Muscle layer of duodenum (tissue), 2 donors: ENCODE data around the gene MED9.
"Not testable (repeated sequence)": the region's sequence is repeated elsewhere in the genome, so short reads cannot be mapped to it uniquely, and the experiment has no call there.

Experiments used
- H3K27ac ChIP-seq: one replicate; pipeline ENCODE4 v1.7.0; 2013; ENCODE audit warnings: mild to moderate bottlenecking, low read length
- H3K27me3 ChIP-seq: one replicate; pipeline ENCODE4 v1.7.0; 2013; ENCODE audit warnings: low read depth, mild to moderate bottlenecking, control low read depth, low read length
- H3K36me3 ChIP-seq, 2 donors: one replicate each; pipeline ENCODE4 v1.7.0; 2013; ENCODE audit warnings: low read length in 2 of 2, control low read depth in 1 of 2, mild to moderate bottlenecking in 1 of 2; ENCODE audit not compliant: insufficient read depth in 2 of 2, control insufficient read depth in 1 of 2
- H3K4me1 ChIP-seq, 2 donors: one replicate each; pipeline ENCODE4 v1.7.0; 2013; ENCODE audit warnings: low read length in 2 of 2, mild to moderate bottlenecking in 2 of 2, control low read depth in 1 of 2, moderate library complexity in 1 of 2; ENCODE audit not compliant: insufficient read depth in 2 of 2, control insufficient read depth in 1 of 2
- H3K4me3 ChIP-seq, 2 donors: one replicate each; pipeline ENCODE4 v1.7.0; 2013; ENCODE audit warnings: low read length in 2 of 2, low read depth in 1 of 2, mild to moderate bottlenecking in 1 of 2
- H3K9me3 ChIP-seq, 2 donors: one replicate each; pipeline ENCODE4 v1.7.0; 2013; ENCODE audit warnings: low read length in 2 of 2, control low read depth in 1 of 2, mild to moderate bottlenecking in 1 of 2; ENCODE audit not compliant: control insufficient read depth in 1 of 2
- donor health status: healthy.

Gene MED9

GRCh38 chr17:17443173-17443572 lies 33.6 kb upstream of the MED9 start:
- H3K4me1 ChIP-seq = no peaks in the 10 kb centered on the region
- no peaks in the 10 kb centered on the region for H3K27me3 ChIP-seq
- no peaks in the 10 kb centered on the region for H3K9me3 ChIP-seq
- H3K4me3 ChIP-seq = no peak overlapping the region
- no peaks in the 10 kb centered on the region for H3K36me3 ChIP-seq
- H3K27ac ChIP-seq = no peak overlapping the region

- H3K27ac ChIP-seq = no peak overlapping the region
- no peak overlapping the region for H3K4me3 ChIP-seq
- no peaks in the 10 kb centered on the region for H3K9me3 ChIP-seq
- no peaks in the 10 kb centered on the region for H3K4me1 ChIP-seq
- no peaks in the 10 kb centered on the region for H3K27me3 ChIP-seq
- H3K36me3 ChIP-seq = no peaks in the 10 kb centered on the region
These were observed 31.4 kb upstream of the MED9 start for GRCh38 chr17:17445296-17445924.

- Histone ChIP-seq H3K27ac (no peak overlapping the region), H3K4me3 (no peak overlapping the region), H3K4me1 (no peaks in the 10 kb centered on the region), H3K9me3 (no peaks in the 10 kb centered on the region), H3K27me3 (no peaks in the 10 kb centered on the region), H3K36me3 (no peaks in the 10 kb centered on the region)
These were observed 30.7 kb upstream of the MED9 start for GRCh38 chr17:17445925-17446665.

DNA sequence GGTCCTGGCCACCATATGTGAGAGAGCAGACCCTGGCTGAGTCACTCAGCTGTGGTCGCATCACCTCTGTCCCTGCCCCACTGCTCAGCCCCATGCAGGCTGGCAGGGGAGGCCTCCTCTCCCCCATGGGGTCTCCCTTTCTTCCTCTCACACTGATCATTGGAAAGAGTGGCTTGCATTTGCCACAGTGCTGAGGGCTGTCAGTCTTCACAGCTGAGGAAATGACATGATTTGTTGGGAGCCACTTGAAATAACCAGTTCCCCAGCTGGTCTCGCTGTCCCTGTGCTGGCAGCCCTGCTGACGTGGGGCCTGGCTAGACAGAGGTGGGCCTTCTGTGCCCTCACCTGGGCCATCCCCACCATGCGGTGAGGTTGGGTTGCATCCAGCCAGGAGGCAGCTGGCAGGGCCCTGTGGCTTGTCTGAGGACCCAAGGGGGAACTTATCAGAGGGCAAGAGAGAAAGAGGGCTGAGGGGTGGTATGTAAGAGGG lies 30.1 kb upstream of the MED9 start:
- no peak overlapping the region for H3K4me3 ChIP-seq
- no peaks in the 10 kb centered on the region for H3K27me3 ChIP-seq
- no peaks in the 10 kb centered on the region for H3K36me3 ChIP-seq
- H3K9me3 ChIP-seq = no peaks in the 10 kb centered on the region
- no peak overlapping the region for H3K27ac ChIP-seq
- no peaks in the 10 kb centered on the region for H3K4me1 ChIP-seq

DNA sequence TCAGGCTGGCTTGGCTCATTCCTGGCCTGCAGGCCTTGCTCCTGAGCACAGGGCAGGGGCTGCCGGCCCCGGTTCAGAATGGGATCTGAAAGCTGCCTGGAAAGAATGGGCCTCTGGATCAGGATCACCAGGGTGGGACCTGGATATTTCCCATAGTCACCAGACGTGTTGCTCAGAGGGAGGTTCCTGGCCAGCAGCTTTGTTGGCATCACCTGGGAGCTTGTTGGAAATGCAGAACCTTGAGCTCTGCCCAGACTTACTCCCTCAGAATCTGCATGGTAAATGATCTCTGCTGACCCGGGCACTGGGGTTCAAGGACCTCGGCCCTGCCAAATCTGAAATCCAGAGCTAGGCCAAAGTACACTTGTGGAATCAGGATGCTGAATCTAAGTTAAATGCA lies 29.5 kb upstream of the MED9 start:
- H3K36me3 ChIP-seq = no peaks in the 10 kb centered on the region
- no peaks in the 10 kb centered on the region for H3K27me3 ChIP-seq
- H3K4me1 ChIP-seq = no peaks in the 10 kb centered on the region
- H3K27ac ChIP-seq = no peak overlapping the region
- no peaks in the 10 kb centered on the region for H3K9me3 ChIP-seq
- H3K4me3 ChIP-seq = no peak overlapping the region

DNA sequence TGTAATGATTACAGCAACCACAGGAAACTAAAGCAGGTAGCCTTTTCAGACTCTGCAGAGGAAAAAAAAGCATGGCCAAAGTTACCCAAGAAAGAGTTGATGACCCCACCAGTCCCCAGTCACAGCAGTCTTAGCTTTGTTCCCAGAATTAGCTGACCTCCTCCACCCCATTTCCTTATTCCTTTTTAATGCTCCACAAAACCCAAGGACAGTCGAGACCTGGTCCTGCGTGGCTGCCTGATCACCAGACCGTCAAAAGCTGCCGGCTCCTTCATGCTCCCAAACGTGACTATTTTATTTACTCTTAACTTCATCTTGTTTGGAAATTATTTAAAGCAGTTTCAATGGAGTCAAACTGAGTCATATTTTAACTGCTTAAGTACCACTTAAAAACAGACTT lies 28.7 kb upstream of the MED9 start:
- Histone ChIP-seq H3K9me3 (no peaks in the 10 kb centered on the region), H3K27ac (no peak overlapping the region), H3K4me1 (no peaks in the 10 kb centered on the region), H3K4me3 (no peak overlapping the region), H3K36me3 (no peaks in the 10 kb centered on the region), H3K27me3 (no peaks in the 10 kb centered on the region)

DNA sequence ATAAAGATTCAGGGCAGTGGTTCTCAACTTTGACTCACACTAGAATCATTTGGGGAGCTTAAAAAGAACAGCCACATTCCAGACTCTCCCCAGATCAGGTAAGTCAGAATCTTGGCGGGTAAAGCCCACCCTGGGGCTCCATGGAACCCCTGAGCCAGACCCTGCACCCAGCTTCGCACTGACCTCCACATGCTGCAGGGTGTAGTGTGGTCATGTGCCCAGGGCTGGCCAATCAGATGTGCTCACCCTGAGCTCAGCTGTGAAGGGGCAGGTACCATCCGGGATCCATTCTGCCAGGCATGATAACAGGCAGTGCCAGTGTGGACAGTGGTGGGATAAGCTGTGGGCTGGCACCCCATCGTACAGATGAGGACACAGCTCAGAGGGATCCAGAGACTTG lies 28.1 kb upstream of the MED9 start:
- Histone ChIP-seq H3K4me3 (no peak overlapping the region), H3K4me1 (no peaks in the 10 kb centered on the region), H3K36me3 (no peaks in the 10 kb centered on the region), H3K27ac (no peak overlapping the region), H3K9me3 (no peaks in the 10 kb centered on the region), H3K27me3 (no peaks in the 10 kb centered on the region)

- no peaks in the 10 kb centered on the region for H3K9me3 ChIP-seq
- H3K36me3 ChIP-seq = no peaks in the 10 kb centered on the region
- H3K4me1 ChIP-seq = no peaks in the 10 kb centered on the region
- no peak overlapping the region for H3K27ac ChIP-seq
- H3K27me3 ChIP-seq = no peaks in the 10 kb centered on the region
- no peak overlapping the region for H3K4me3 ChIP-seq
These were observed 23.7 kb upstream of the MED9 start for GRCh38 chr17:17453088-17453487.

GRCh38 chr17:17454276-17454675 lies 22.5 kb upstream of the MED9 start:
- H3K4me1 ChIP-seq = no peaks in the 10 kb centered on the region
- H3K27me3 ChIP-seq = no peaks in the 10 kb centered on the region
- H3K36me3 ChIP-seq = no peaks in the 10 kb centered on the region

GRCh38 chr17:17454700-17455099 lies 22.1 kb upstream of the MED9 start:
- H3K9me3 ChIP-seq, H3K27me3 ChIP-seq, H3K4me1 ChIP-seq, H3K4me3 ChIP-seq, H3K27ac ChIP-seq, H3K36me3 ChIP-seq: not testable (repeated sequence)

More at GRCh38 chr17:17454276-17454675, 22.5 kb upstream of the MED9 start:
- Histone ChIP-seq H3K27ac (no peak overlapping the region), H3K9me3 (no peaks in the 10 kb centered on the region), H3K4me3 (no peak overlapping the region)

GRCh38 chr17:17455173-17455572 lies 21.6 kb upstream of the MED9 start:
- Histone ChIP-seq H3K4me1 (no peaks in the 10 kb centered on the region), H3K9me3 (no peaks in the 10 kb centered on the region), H3K4me3 (no peak overlapping the region), H3K27me3 (no peaks in the 10 kb centered on the region), H3K27ac (no peak overlapping the region), H3K36me3 (no peaks in the 10 kb centered on the region)

- no peaks in the 10 kb centered on the region for H3K36me3 ChIP-seq
- no peaks in the 10 kb centered on the region for H3K4me1 ChIP-seq
- H3K27me3 ChIP-seq = no peaks in the 10 kb centered on the region
- H3K9me3 ChIP-seq = no peaks in the 10 kb centered on the region
- H3K27ac ChIP-seq = no peak overlapping the region
- H3K4me3 ChIP-seq = no peak overlapping the region
These were observed 20.5 kb upstream of the MED9 start for GRCh38 chr17:17456251-17456650.
